Measurements from ENCODE around the gene CCN2. TPM values are rescaled to one million over a fixed set of nuclear protein-coding genes. Genes with fewer than 3 reads are reported as not detected.

The CCN2 gene
- total RNA-seq, 1 experiment from 2014 or later, result 67.8 TPM

GRCh38 chr6:131947986-131948661 lies 3.0 kb downstream of the CCN2 start:
- no peaks in the 10 kb centered on the region for H3K27me3 Mint-ChIP-seq (ENCODE audit: low read depth)
- POLR2A ChIA-PET, result interaction anchor here (0.6 kb wide), 1 partner anchor 895 kb away, joined by 6 read pairs; no protein-coding TSS in a partner anchor
- no peak for DNase-seq (ENCODE audit: low spot score)
- H3K4me1 Mint-ChIP-seq, result peaks cover 61% of the 10 kb centered on the region
- H3K36me3 Mint-ChIP-seq, result peaks cover 27% of the 10 kb centered on the region
- H3K4me3 Mint-ChIP-seq, result peak overlapping the region; percentile 40; the same call in 1 of the 2 replicates
- no peak for TF ChIP-seq ZNF423 (CRISPR knock-in tag; IDR thresholded peaks at IDR 0.05)
- TF ChIP-seq MLX (CRISPR knock-in tag; IDR thresholded peaks at IDR 0.05), result no peak
- no peak for TF ChIP-seq ZNF416 (CRISPR knock-in tag; IDR thresholded peaks at IDR 0.05)
- no peak for TF ChIP-seq TEAD1 (CRISPR knock-in tag; IDR thresholded peaks at IDR 0.05)
- TF ChIP-seq CBFB (CRISPR knock-in tag; IDR thresholded peaks at IDR 0.05; ENCODE audit: low read depth), result no peak
- TF ChIP-seq GTF2I (CRISPR knock-in tag; conservative IDR thresholded peaks at IDR 0.05), result no peak
- TF ChIP-seq GABPB1 (CRISPR knock-in tag; IDR thresholded peaks at IDR 0.05), result no peak
- 0 out of 2 replicates have a peak, but pooled peaks have one; percentile 7 for TF ChIP-seq ERG (CRISPR knock-in tag; IDR thresholded peaks at IDR 0.05)
- peak; percentile 27; the same call in 1 of the 2 replicates for TF ChIP-seq NFATC4 (CRISPR knock-in tag; IDR thresholded peaks at IDR 0.05)
- TF ChIP-seq ZNF425 (CRISPR knock-in tag; conservative IDR thresholded peaks at IDR 0.05), result no peak
- no peak for TF ChIP-seq IRF2 (CRISPR knock-in tag; IDR thresholded peaks at IDR 0.05; ENCODE audit: borderline replicate concordance, low read depth)
- no peak for TF ChIP-seq ZNF281 (CRISPR knock-in tag; IDR thresholded peaks at IDR 0.05)
- 0 out of 2 replicates have a peak, but pooled peaks have one; percentile 20 for TF ChIP-seq ZNF671 (CRISPR knock-in tag; IDR thresholded peaks at IDR 0.05)
- TF ChIP-seq CDX4 (CRISPR knock-in tag; IDR thresholded peaks at IDR 0.05; ENCODE audit: borderline replicate concordance), result no peak; the same call in 1 of the 2 replicates
- TF ChIP-seq EMX1 (CRISPR knock-in tag; IDR thresholded peaks at IDR 0.05), result 0 out of 2 replicates have a peak, but pooled peaks have one; percentile 8
- no peak for TF ChIP-seq NFE2L1 (CRISPR knock-in tag; IDR thresholded peaks at IDR 0.05)
- no peak for TF ChIP-seq ATF1 (CRISPR knock-in tag; IDR thresholded peaks at IDR 0.05)
- CTCF ChIA-PET, result interaction anchor here (1.2 kb wide), 1 partner anchor 25 kb away, joined by 3 read pairs; no protein-coding TSS in a partner anchor
- ATAC-seq, result no peak
- no peaks in the 10 kb centered on the region for H3K9me3 Mint-ChIP-seq
- no peak overlapping the region for H3K27ac Mint-ChIP-seq
